Activated T-helper 1 cell treated with anti-CD3 and anti-CD28 coated beads, Interleukin-12 subunit alpha, Interleukin-12 subunit beta, Interleukin-2, Interleukin-4 antibody, amounts not matched to agents 30 ng/mL and 10 ng/mL and 1 ng/mL, durations not matched to agents 14 hours and 24 hours and 36 hours (primary cell): ENCODE data around the gene MYCL. TPM values are rescaled to one million over a fixed set of nuclear protein-coding genes. Genes with fewer than 3 reads are reported as not detected.

Experiments used
- DNase-seq: peaks from one replicate; pipeline ENCODE4 v3.0.0; 2021; ENCODE audit warnings: low spot score
- H3K27ac Mint-ChIP-seq: one replicate; pipeline ENCODE4 v1.8.0; 2021; ENCODE audit warnings: mild to moderate bottlenecking, mixed read lengths
- H3K27me3 Mint-ChIP-seq: one replicate; pipeline ENCODE4 v1.8.0; 2022; ENCODE audit warnings: mild to moderate bottlenecking, moderate library complexity, mixed read lengths; ENCODE audit not compliant: insufficient read depth
- H3K36me3 Mint-ChIP-seq: one replicate; pipeline ENCODE4 v1.8.0; 2021; ENCODE audit warnings: low read depth, mixed read lengths
- H3K4me1 Mint-ChIP-seq: one replicate; pipeline ENCODE4 v1.8.0; 2021; ENCODE audit warnings: low read depth, mixed read lengths
- H3K4me3 Mint-ChIP-seq: one replicate; pipeline ENCODE4 v1.8.0; 2021; ENCODE audit warnings: mild to moderate bottlenecking, moderate library complexity, mixed read lengths
- H3K9me3 Mint-ChIP-seq: one replicate; pipeline ENCODE4 v1.8.0; 2021; ENCODE audit warnings: mixed read lengths
- intact Hi-C: fragments of 100-400 bp; cut with micrococcal nuclease; formaldehyde crosslinking; loops from one replicate; pipeline ENCODE4 v1.15.1; 2024
- total RNA-seq: library from RNA; stranded (reverse); gene quantifications from 2 replicates; pipeline ENCODE4 v1.2.3, GENCODE V29; 2022

Gene MYCL
- total RNA-seq, 1 donor from 2014 or later, result 0.62 TPM

GRCh38 chr1:39908534-39908933 lies 6.8 kb upstream of the MYCL start:
- Mint-ChIP-seq H3K4me1 (no peaks in the 10 kb centered on the region), H3K9me3 (peaks cover 21% of the 10 kb centered on the region), H3K36me3 (no peaks in the 10 kb centered on the region), H3K27ac (no peak overlapping the region), H3K4me3 (no peak overlapping the region), H3K27me3 (peaks cover 34% of the 10 kb centered on the region)
- no peak for DNase-seq
- intact Hi-C loops, result loop anchor here (10.0 kb wide), 1 partner anchor 244 kb away; no protein-coding TSS in a partner anchor

DNA sequence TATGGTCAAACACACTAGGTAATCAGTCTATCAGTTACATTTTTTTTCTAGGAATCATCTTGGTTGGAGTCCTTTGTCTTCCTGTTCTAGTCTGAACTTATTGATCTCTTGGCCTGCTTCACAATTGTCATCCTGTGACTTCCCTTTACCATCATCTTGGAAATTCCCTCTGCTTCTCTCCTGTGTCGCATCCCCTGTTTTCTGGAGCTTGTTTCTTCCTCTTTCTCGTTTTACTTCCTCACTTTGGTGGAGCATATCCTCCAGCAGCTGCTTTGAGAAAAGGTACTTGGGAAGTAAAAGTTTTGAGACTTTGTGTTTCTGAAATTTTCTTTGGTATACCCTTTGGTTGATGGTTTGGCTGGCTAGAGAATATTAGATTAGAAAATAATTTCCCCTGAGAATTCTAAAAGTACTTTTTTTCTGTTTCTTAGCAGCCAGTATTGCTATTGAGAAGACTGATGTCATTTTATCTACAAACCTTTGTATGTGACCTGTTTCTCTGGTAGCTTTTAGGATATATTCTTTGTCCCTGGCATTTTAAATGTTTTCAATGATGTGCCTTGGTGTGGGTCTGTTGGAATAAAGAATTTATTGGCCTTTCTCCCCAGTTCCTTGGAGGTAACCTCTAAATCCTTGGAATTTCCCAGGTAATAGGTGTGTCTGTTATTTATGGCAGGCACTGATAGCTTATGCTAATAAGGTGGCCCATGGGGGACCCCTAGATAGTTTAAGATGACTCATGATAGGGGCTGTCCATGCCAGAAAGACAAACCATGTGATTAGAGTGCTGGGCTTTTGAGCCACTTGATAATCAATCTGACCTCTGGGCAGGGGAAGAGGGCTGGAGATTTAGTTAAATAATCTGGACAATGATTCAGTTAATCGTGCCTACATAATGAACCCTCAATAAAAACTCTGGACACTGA lies 6.1 kb upstream of the MYCL start:
- Mint-ChIP-seq H3K27me3 (peaks cover 41% of the 10 kb centered on the region), H3K4me1 (no peaks in the 10 kb centered on the region), H3K27ac (no peak overlapping the region), H3K36me3 (no peaks in the 10 kb centered on the region), H3K4me3 (no peak overlapping the region), H3K9me3 (peaks cover 21% of the 10 kb centered on the region)
- no peak for DNase-seq
- intact Hi-C loops, result loop anchor here (10.0 kb wide), 1 partner anchor 243 kb away; no protein-coding TSS in a partner anchor

DNA sequence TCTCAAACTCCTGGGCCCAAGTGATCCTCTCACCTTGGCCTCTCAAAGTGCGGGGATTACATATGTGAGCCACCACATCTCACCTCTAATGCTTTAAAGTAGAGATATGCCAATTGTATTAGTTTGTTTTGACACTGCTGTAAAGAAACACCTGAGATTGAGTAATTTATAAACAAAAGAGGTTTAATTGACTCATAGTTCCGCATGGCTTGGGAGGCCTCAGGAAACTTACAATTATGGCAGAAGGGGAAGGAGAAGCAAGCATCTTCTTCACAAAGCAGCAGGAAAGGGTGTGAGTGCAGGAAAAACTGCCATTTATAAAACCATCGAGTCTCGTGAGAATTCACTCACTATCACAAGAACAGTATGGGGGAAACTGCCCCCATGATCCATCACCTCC lies 3.5 kb upstream of the MYCL start:
- DNase-seq, result no peak
- H3K27me3 Mint-ChIP-seq, result peaks cover 52% of the 10 kb centered on the region
- H3K36me3 Mint-ChIP-seq, result no peaks in the 10 kb centered on the region
- no peak overlapping the region for H3K27ac Mint-ChIP-seq
- H3K4me3 Mint-ChIP-seq, result no peak overlapping the region
- H3K9me3 Mint-ChIP-seq, result peaks cover 21% of the 10 kb centered on the region
- intact Hi-C loops, result loop anchor here (10.0 kb wide), 1 partner anchor 240 kb away; no protein-coding TSS in a partner anchor
- H3K4me1 Mint-ChIP-seq, result no peaks in the 10 kb centered on the region

DNA sequence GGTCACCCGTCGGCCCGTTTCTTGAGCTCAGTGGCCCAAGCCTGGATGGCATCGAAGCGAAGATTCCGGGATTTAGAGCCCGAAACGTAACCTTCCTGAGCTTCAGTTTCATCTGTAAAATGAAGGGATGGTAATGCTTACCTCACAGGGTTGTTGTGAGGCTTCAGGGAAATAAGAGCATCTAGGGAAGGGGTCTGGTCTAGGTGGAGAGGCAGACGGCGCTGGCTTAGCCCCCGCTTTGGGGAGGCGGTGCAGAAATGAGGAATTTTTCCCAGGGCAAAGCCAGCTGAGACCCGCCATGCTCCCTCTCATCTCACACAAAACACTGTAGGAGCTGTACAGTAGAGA lies 717 bp upstream of the MYCL start:
- H3K27ac Mint-ChIP-seq, result no peak overlapping the region
- no peak for DNase-seq
- H3K36me3 Mint-ChIP-seq, result no peaks in the 10 kb centered on the region
- H3K9me3 Mint-ChIP-seq, result peaks cover 1% of the 10 kb centered on the region
- H3K4me3 Mint-ChIP-seq, result peak overlapping the region; percentile 74
- H3K27me3 Mint-ChIP-seq, result peaks cover 73% of the 10 kb centered on the region
- intact Hi-C loops, result loop anchor here (1.0 to 10.0 kb wide), 6 partner anchors 19 to 296 kb away; partner anchors contain the start of genes HPCAL4 and TRIT1
- no peaks in the 10 kb centered on the region for H3K4me1 Mint-ChIP-seq

GRCh38 chr1:39901464-39901713 lies 328 bp downstream of the MYCL start:
- no peak overlapping the region for H3K4me3 Mint-ChIP-seq
- no peaks in the 10 kb centered on the region for H3K4me1 Mint-ChIP-seq
- H3K27ac Mint-ChIP-seq, result no peak overlapping the region
- peaks cover 75% of the 10 kb centered on the region for H3K27me3 Mint-ChIP-seq
- H3K9me3 Mint-ChIP-seq, result no peaks in the 10 kb centered on the region
- peak; percentile 6 for DNase-seq
- intact Hi-C loops, result loop anchor here (5.0 to 10.0 kb wide), 3 partner anchors 99 to 237 kb away; partner anchors contain the start of gene HPCAL4
- H3K36me3 Mint-ChIP-seq, result no peaks in the 10 kb centered on the region

- H3K9me3 Mint-ChIP-seq, result no peaks in the 10 kb centered on the region
- peak overlapping the region; percentile 74 for H3K4me3 Mint-ChIP-seq
- DNase-seq, result peak; percentile 3
- no peaks in the 10 kb centered on the region for H3K4me1 Mint-ChIP-seq
- peaks cover 73% of the 10 kb centered on the region for H3K27me3 Mint-ChIP-seq
- H3K27ac Mint-ChIP-seq, result no peak overlapping the region
- intact Hi-C loops, result loop anchor here (5.0 to 10.0 kb wide), 3 partner anchors 99 to 236 kb away; partner anchors contain the start of gene HPCAL4
- H3K36me3 Mint-ChIP-seq, result no peaks in the 10 kb centered on the region
Observed at GRCh38 chr1:39900662-39901463, 854 bp downstream of the MYCL start.

GRCh38 chr1:39899611-39900538 lies 1.8 kb downstream of the MYCL start:
- H3K27me3 Mint-ChIP-seq, result peaks cover 72% of the 10 kb centered on the region
- no peaks in the 10 kb centered on the region for H3K36me3 Mint-ChIP-seq
- H3K27ac Mint-ChIP-seq, result no peak overlapping the region
- no peak for DNase-seq
- no peaks in the 10 kb centered on the region for H3K4me1 Mint-ChIP-seq
- H3K4me3 Mint-ChIP-seq, result peak overlapping the region; percentile 50
- intact Hi-C loops, result loop anchor here (5.0 to 10.0 kb wide), 3 partner anchors 98 to 235 kb away; partner anchors contain the start of gene HPCAL4
- H3K9me3 Mint-ChIP-seq, result no peaks in the 10 kb centered on the region

- intact Hi-C loops, result no loop called here
Observed at GRCh38 chr1:39898648-39899603, 2.8 kb downstream of the MYCL start.

GRCh38 chr1:39898191-39898590 lies 3.5 kb downstream of the MYCL start:
- no peak overlapping the region for H3K27ac Mint-ChIP-seq
- intact Hi-C loops, result no loop called here
- DNase-seq, result no peak
- H3K4me3 Mint-ChIP-seq, result no peak overlapping the region
- peaks cover 74% of the 10 kb centered on the region for H3K27me3 Mint-ChIP-seq
- H3K36me3 Mint-ChIP-seq, result no peaks in the 10 kb centered on the region
- no peaks in the 10 kb centered on the region for H3K4me1 Mint-ChIP-seq
- H3K9me3 Mint-ChIP-seq, result no peaks in the 10 kb centered on the region

More at GRCh38 chr1:39898648-39899603, 2.8 kb downstream of the MYCL start:
- Mint-ChIP-seq H3K36me3 (no peaks in the 10 kb centered on the region), H3K4me1 (no peaks in the 10 kb centered on the region), H3K9me3 (no peaks in the 10 kb centered on the region), H3K27me3 (peaks cover 75% of the 10 kb centered on the region), H3K27ac (no peak overlapping the region), H3K4me3 (no peak overlapping the region)
- DNase-seq, result no peak

DNA sequence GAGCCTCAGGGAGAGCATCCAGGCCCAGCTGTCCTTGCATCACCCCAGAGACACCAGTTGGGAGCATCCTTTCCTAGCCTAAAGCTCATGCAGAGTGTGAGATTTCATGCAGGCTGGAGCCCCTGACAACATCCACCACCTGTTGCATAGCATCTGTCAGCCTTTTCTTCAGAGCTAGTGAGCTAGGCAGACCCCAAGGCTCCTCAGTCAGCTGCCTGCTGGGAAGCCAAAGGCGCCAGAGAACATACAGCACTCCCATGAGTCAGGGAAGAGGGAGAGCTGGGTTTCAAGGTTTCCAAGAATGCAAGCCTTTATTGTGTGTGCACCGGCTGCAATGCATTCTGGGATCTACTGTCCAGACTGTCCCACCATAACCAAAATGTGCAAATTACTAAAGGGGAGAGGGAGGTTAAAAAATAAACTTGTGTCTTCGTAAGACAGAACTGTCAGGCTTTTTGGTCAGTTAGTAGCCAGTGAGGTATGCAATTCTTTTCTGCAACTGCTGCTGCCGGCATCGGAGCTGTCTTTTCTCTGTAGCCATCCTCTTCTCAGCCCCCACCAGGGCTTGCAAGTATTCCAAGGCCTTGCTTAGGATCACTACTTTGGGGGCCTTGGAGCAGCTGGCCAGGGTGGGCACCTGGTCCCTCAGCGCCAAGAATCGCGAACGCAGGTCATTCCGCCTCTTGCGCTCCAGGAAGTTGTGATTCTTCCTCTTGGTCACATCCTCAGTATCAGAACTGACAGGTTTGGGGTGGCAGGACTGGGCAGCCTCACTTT lies 4.6 kb downstream of the MYCL start:
- Mint-ChIP-seq H3K27me3 (peaks cover 75% of the 10 kb centered on the region), H3K4me3 (no peak overlapping the region), H3K4me1 (peaks cover 5% of the 10 kb centered on the region), H3K36me3 (no peaks in the 10 kb centered on the region), H3K27ac (no peak overlapping the region), H3K9me3 (no peaks in the 10 kb centered on the region)
- DNase-seq, result no peak
- intact Hi-C loops, result no loop called here
